HFFc6 (cell line): ENCODE results near the gene MAN2A2. TPM values are rescaled to one million over a fixed set of nuclear protein-coding genes. Genes with fewer than 3 reads are reported as not detected.
A peak's percentile ranks its signal among the peaks of the same experiment; 100 is the strongest.

Source experiments
- DNase-seq: peaks from one replicate; pipeline ENCODE4 v3.0.0-alpha.2; 2018
- H3K27ac Mint-ChIP-seq: 2 replicates; pipeline ENCODE4 v1.8.0; 2020; ENCODE audit warnings: mild to moderate bottlenecking, mixed read lengths
- H3K27me3 Mint-ChIP-seq: 2 replicates; pipeline ENCODE4 v1.8.0; 2021; ENCODE audit warnings: mild to moderate bottlenecking, moderate library complexity, mixed read lengths; ENCODE audit not compliant: insufficient read depth
- H3K36me3 Mint-ChIP-seq: 2 replicates; pipeline ENCODE4 v1.8.0; 2021; ENCODE audit warnings: low read depth, mixed read lengths
- H3K4me1 Mint-ChIP-seq: 2 replicates; pipeline ENCODE4 v1.8.0; 2020; ENCODE audit warnings: low read depth, mixed read lengths
- H3K4me3 Mint-ChIP-seq: 2 replicates; pipeline ENCODE4 v1.8.0; 2020; ENCODE audit warnings: mild to moderate bottlenecking, moderate library complexity, mixed read lengths
- H3K9me3 Mint-ChIP-seq: 2 replicates; pipeline ENCODE4 v1.8.0; 2020; ENCODE audit warnings: mild to moderate bottlenecking, mixed read lengths
- long read RNA-seq: library from polyadenylated mRNA; unstranded; transcript quantifications from one replicate; pipeline ENCODE4 v2.0.0, GENCODE V29; 2019
- total RNA-seq, 6 experiments: library from RNA; stranded (reverse); fragmentation: NEBNext Ultra II Directional; extraction: Animal tissue kit (Norgen Biotek cat#: 25700); gene quantifications; 2 replicates in 1 of 6; 3 replicates in 5 of 6; pipeline ENCODE4 v1.2.3, GENCODE V29; 2021
- TF ChIP-seq, protein P1 (sequence below): fragments of 200-600 bp; sonication (generic); IDR thresholded peaks from 2 replicates; pipeline ENCODE4 v1.5.0; 2021; ENCODE audit warnings: antibody characterized with exemption, mild to moderate bottlenecking

Gene MAN2A2
- 10 to 100 TPM; 15.8 to 26.9 (median 23.4) TPM for total RNA-seq
- long read RNA-seq, partial matches to known transcripts, result 3 of 10 reads
- long read RNA-seq, other reads (novel, unspliced or antisense), result 3 of 10 reads

DNA sequence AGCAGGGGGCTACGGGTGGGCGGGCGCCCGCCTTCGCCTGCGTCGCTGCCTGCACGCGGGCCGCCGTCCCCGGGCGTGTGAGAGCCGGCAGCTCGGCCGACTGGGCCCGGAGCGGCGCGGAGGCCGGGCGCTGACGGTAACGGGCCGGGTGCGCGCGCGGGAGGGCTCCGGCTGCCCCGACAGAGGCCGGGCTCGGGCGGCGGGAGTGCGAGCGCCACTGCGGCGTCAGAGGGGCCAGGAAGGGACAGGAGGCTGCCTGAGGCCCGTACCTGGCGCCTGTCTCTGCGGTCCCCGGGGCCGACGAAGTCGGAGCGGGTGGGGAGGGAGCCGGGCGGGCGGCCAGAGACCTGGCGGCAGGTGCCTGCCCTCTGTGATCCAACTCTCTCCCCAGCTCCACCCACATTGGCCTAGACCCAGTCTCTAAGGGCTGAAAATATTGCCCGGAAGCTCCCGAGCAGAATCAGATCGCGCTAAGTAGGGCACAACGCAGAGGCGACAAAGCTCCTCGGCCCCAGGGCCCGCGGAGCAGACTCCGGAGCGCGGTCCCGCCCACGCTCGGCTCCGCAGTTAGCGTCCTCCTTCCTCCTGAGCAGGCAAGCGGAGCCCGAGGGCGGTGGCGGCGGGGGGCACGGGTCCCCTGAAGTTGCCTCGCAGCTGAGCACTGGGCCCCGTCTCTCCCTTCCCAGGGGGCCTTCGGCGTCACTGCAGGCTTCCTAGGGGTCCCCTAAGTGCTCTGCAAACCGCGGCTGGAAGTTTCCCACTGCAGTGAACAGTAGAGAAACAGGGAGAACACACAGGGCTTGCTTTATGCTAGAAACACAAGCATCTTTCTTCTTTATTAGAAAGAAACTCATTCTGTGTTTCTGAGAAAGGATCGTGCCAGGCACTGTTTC lies at the start of gene MAN2A2:
Gene MAN2A2 (plus strand): TSS at position 463 of the 893 bp plus-strand sequence. CDS start 906 bp downstream, outside the sequence.
- H3K27me3 Mint-ChIP-seq, result no peaks in the 10 kb centered on the region
- peak within 1 kb of the TSS; percentile 84 for H3K4me3 Mint-ChIP-seq
- TF ChIP-seq, protein P1, sequence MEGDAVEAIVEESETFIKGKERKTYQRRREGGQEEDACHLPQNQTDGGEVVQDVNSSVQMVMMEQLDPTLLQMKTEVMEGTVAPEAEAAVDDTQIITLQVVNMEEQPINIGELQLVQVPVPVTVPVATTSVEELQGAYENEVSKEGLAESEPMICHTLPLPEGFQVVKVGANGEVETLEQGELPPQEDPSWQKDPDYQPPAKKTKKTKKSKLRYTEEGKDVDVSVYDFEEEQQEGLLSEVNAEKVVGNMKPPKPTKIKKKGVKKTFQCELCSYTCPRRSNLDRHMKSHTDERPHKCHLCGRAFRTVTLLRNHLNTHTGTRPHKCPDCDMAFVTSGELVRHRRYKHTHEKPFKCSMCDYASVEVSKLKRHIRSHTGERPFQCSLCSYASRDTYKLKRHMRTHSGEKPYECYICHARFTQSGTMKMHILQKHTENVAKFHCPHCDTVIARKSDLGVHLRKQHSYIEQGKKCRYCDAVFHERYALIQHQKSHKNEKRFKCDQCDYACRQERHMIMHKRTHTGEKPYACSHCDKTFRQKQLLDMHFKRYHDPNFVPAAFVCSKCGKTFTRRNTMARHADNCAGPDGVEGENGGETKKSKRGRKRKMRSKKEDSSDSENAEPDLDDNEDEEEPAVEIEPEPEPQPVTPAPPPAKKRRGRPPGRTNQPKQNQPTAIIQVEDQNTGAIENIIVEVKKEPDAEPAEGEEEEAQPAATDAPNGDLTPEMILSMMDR, result no peak
- H3K36me3 Mint-ChIP-seq, result peaks cover 6% of the 10 kb centered on the region
- peak within 1 kb of the TSS; percentile 67 for H3K27ac Mint-ChIP-seq
- H3K4me1 Mint-ChIP-seq, result peaks cover 17% of the 10 kb centered on the region
- H3K9me3 Mint-ChIP-seq, result no peaks in the 10 kb centered on the region
- peak; percentile 19 for DNase-seq

DNA sequence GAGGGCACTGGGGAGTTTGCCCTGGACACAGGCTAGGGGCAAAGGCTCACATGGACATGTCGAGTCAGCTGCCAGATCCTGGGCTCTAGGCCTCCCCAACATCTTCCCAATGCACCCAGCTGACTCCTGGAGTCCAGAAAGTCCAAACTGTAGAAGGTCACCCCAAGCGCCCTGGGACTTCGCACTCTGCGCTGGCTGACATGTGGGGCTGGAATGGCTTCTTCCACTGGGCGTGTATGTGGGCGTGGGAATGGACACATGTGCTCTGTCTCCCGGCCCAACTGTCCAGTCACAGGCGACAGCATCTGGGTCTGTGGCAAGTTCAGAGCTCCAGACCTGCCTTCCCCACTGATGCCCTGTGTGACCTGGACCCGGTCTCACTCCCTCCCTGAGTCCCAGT lies 48.0 kb upstream of the MAN2A2 start:
- Mint-ChIP-seq H3K27me3 (no peaks in the 10 kb centered on the region; the same call in 1 of the 2 replicates), H3K4me3 (no peak overlapping the region), H3K4me1 (peaks cover 29% of the 10 kb centered on the region), H3K36me3 (no peaks in the 10 kb centered on the region), H3K27ac (no peak overlapping the region), H3K9me3 (no peaks in the 10 kb centered on the region)
- TF ChIP-seq, protein P1, result no peak
- DNase-seq, result no peak

DNA sequence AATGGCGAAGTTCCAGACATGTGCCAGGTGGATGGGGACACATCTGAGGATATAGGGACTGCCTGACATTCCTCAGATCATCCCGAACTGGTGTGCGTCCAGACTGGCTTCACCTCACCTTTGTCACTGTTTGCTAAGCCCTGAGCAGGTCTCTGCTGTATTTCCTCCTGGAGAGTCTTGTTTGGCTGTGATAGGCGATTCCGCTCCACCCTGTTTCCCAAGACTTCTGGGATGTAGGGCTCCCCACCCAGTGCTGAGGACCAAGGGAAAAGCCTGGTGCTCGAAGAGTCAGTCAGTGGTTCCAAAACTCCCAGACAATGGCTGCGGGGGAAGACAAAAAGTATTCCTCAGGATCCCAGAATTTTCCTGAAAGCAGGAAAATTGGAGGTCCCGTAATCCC lies 45.8 kb upstream of the MAN2A2 start:
- Mint-ChIP-seq H3K4me1 (peaks cover 19% of the 10 kb centered on the region), H3K4me3 (no peak overlapping the region), H3K36me3 (no peaks in the 10 kb centered on the region), H3K27ac (no peak overlapping the region), H3K27me3 (no peaks in the 10 kb centered on the region; the same call in 1 of the 2 replicates), H3K9me3 (no peaks in the 10 kb centered on the region)
- TF ChIP-seq, protein P1, result no peak
- DNase-seq, result no peak

DNA sequence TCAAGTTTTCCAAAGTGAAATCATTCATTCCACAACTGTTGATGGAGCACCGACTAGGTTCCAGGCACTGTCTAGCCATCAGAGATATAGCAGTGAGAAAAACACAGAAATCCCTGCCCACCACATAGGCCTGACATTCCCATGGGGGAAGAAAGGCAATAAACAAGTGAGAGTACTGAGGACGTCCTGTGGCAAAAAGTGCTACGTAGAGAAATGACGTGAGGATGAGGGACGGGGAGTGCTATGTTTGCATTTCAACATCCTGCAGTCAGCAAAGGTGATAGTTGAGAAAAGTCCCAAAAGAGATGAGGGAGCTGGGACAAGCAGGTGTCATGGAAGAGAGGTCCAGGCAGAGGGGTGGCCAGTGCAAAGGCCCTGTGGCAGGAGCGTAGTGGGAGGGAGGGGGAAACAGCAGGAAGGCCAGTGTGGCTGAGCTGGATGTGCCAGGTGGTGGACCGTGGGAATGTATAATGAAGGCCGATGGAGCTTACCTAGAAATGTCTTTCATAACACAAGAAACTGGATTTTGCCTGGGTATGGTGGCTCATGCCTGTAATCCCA lies 45.1 kb upstream of the MAN2A2 start:
- no peaks in the 10 kb centered on the region; the same call in 1 of the 2 replicates for H3K27me3 Mint-ChIP-seq
- no peak overlapping the region for H3K27ac Mint-ChIP-seq
- H3K9me3 Mint-ChIP-seq, result no peaks in the 10 kb centered on the region
- H3K36me3 Mint-ChIP-seq, result no peaks in the 10 kb centered on the region
- peaks cover 12% of the 10 kb centered on the region for H3K4me1 Mint-ChIP-seq
- no peak overlapping the region for H3K4me3 Mint-ChIP-seq
- TF ChIP-seq, protein P1, result no peak
- no peak for DNase-seq

DNA sequence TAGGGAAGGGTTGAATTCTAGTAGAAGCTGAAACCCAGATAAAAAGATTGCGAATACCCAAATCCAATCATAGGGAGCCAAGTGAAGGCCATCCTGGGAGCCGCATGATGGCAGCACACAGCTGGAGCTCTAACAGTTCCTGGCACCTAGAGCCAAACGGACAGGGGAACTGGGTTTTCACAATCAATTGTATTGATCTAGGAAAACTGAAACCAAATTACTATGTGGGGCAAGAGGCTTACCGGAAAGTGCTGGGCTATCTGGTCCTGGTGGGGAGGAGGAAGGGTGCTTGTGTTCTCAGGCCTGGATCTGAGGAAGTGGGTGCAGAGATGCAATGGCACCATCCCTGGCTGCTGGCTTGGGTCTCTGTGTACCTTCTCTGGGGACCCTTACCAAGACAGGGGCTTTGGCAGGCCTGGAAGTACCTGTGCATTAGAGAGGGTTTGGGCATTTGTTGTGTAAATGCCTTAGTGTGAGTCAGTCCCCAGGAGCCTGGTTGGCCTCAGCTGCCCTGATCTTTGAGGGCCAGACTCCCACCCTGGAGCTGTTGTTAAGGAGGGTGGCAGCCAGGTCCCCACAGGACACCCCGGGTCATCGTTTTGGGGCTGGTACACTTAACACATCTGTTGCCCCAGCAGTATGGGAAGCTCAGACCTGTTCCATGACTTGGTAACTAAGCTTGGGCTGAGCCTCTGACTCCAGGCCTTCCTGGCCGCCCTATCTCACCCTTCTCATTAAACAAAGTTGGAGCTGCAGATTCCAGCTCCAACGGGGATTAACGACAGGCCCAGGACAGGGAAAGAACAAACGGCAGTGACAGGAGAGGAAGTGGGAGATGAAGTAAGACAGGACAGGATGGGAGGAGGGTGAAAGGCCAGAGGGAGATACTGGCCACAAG lies 43.6 kb upstream of the MAN2A2 start:
- H3K27ac Mint-ChIP-seq, result peak overlapping the region; percentile 23; the same call in 1 of the 2 replicates

More for the DNA sequence above, 43.6 kb upstream of the MAN2A2 start:
- TF ChIP-seq, protein P1, result peak; percentile 7; the same call in 1 of the 2 replicates
- no peaks in the 10 kb centered on the region for H3K36me3 Mint-ChIP-seq
- H3K9me3 Mint-ChIP-seq, result no peaks in the 10 kb centered on the region
- no peaks in the 10 kb centered on the region; the same call in 1 of the 2 replicates for H3K27me3 Mint-ChIP-seq
- no peak overlapping the region for H3K4me3 Mint-ChIP-seq
- no peak for DNase-seq
- H3K4me1 Mint-ChIP-seq, result peaks cover 23% of the 10 kb centered on the region
